GM19328 (cell line): ENCODE data around the gene BRI3.

Experiments used
- ATAC-seq: cut with Tn5 transposase; IDR thresholded peaks from one replicate; pipeline ENCODE4 v1.9.1; 2021; ENCODE audit warnings: mild to moderate bottlenecking, moderate library complexity; ENCODE audit not compliant: unreplicated experiment

The BRI3 gene

GRCh38 chr7:98251601-98252424 lies 29.7 kb upstream of the BRI3 start, which contains the start of gene TECPR1:
TSS of gene TECPR1 (minus strand) at chr7:98252232. CDS start at chr7:98246146, 6,086 bp downstream.
- ATAC-seq: peak; percentile 98

- peak; percentile 29 for ATAC-seq
These were observed 28.9 kb upstream of the BRI3 start for GRCh38 chr7:98252425-98253054.

- ATAC-seq: no peak
These were observed 27.0 kb upstream of the BRI3 start for GRCh38 chr7:98254516-98254915.

GRCh38 chr7:98254951-98255610 lies 26.4 kb upstream of the BRI3 start:
- ATAC-seq: no peak

GRCh38 chr7:98256431-98256830 lies 25.1 kb upstream of the BRI3 start:
- no peak for ATAC-seq

- no peak for ATAC-seq
These were observed 23.8 kb upstream of the BRI3 start for GRCh38 chr7:98257701-98258100.

GRCh38 chr7:98265841-98266271 lies 15.6 kb upstream of the BRI3 start:
- ATAC-seq: no peak

- no peak for ATAC-seq
These were observed 14.6 kb upstream of the BRI3 start for GRCh38 chr7:98266840-98267239.

GRCh38 chr7:98267303-98267702 lies 14.2 kb upstream of the BRI3 start:
- no peak for ATAC-seq

GRCh38 chr7:98276241-98276761 lies 5.2 kb upstream of the BRI3 start:
- ATAC-seq: no peak

- no peak for ATAC-seq
These were observed 3.1 kb upstream of the BRI3 start for GRCh38 chr7:98278408-98278807.

GRCh38 chr7:98278936-98279335 lies 2.5 kb upstream of the BRI3 start:
- ATAC-seq: no peak

GRCh38 chr7:98280296-98280695 lies 1.2 kb upstream of the BRI3 start:
- no peak for ATAC-seq

- peak; percentile 36 for ATAC-seq
These were observed 496 bp downstream of the BRI3 start for GRCh38 chr7:98281757-98282606.

- no peak for ATAC-seq
These were observed 1.2 kb downstream of the BRI3 start for GRCh38 chr7:98282703-98283102.

- ATAC-seq: no peak
These were observed 1.8 kb downstream of the BRI3 start for GRCh38 chr7:98283127-98283886.

GRCh38 chr7:98283887-98284222 lies 2.4 kb downstream of the BRI3 start:
- no peak for ATAC-seq

GRCh38 chr7:98284335-98285036 lies 3.0 kb downstream of the BRI3 start:
- no peak for ATAC-seq
